Measurements from ENCODE around the gene CAST.

The CAST gene

GRCh38 chr5:96823900-96824380 is 161.8 kb downstream of the CAST start (continued):
- TF ChIP-seq ZBTB44 (tag by site-specific recombination; IDR thresholded peaks at IDR 0.05) (no peak), ZNF600 (tag by site-specific recombination; IDR thresholded peaks at IDR 0.05) (peak; percentile 79), GLI4 (tag by site-specific recombination; IDR thresholded peaks at IDR 0.05) (no peak), ZBTB1 (tag by site-specific recombination; IDR thresholded peaks at IDR 0.05) (no peak), ZNF76 (tag by site-specific recombination; IDR thresholded peaks at IDR 0.05; ENCODE audit: borderline replicate concordance, low read depth) (no peak), ZNF626 (tag by site-specific recombination; IDR thresholded peaks at IDR 0.05) (no peak), YY2 (tag by site-specific recombination; IDR thresholded peaks at IDR 0.05) (no peak), ZNF747 (tag by site-specific recombination; IDR thresholded peaks at IDR 0.05) (no peak), INSM2 (tag by site-specific recombination; IDR thresholded peaks at IDR 0.05) (peak; percentile 29; the same call in 1 of the 2 replicates), ZNF404 (tag by site-specific recombination; IDR thresholded peaks at IDR 0.05) (no peak), ZNF629 (tag by site-specific recombination; IDR thresholded peaks at IDR 0.05) (peak; percentile 60), PBX3 (CRISPR knock-in tag; IDR thresholded peaks at IDR 0.05) (no peak), PRDM6 (tag by site-specific recombination; IDR thresholded peaks at IDR 0.05) (peak; percentile 74), KLF10 (tag by site-specific recombination; IDR thresholded peaks at IDR 0.05) (0 out of 2 replicates have a peak, but pooled peaks have one; percentile 54), ZNF16 (tag by site-specific recombination; IDR thresholded peaks at IDR 0.05; ENCODE audit: low read depth) (no peak), BCL11A (tag by site-specific recombination; IDR thresholded peaks at IDR 0.05; ENCODE audit: low read depth) (no peak), ZNF488 (tag by site-specific recombination; IDR thresholded peaks at IDR 0.05) (no peak), HOXA7 (CRISPR knock-in tag; IDR thresholded peaks at IDR 0.05; ENCODE audit: borderline replicate concordance) (no peak), ZNF48 (tag by site-specific recombination; IDR thresholded peaks at IDR 0.05) (no peak), REPIN1 (tag by site-specific recombination; IDR thresholded peaks at IDR 0.05; ENCODE audit: low read depth) (no peak), ZFP41 (tag by site-specific recombination; IDR thresholded peaks at IDR 0.05; ENCODE audit: borderline replicate concordance) (no peak), TCF7L2 (IDR thresholded peaks at IDR 0.05; ENCODE audit: borderline replicate concordance, low read depth, low read length) (no peak), ZNF10 (tag by site-specific recombination; IDR thresholded peaks at IDR 0.05) (no peak), ZNF571 (tag by site-specific recombination; IDR thresholded peaks at IDR 0.05) (no peak), ZNF302 (tag by site-specific recombination; IDR thresholded peaks at IDR 0.05; ENCODE audit: low read depth) (no peak), ZBTB17 (tag by site-specific recombination; IDR thresholded peaks at IDR 0.05) (peak; percentile 67), KLF17 (tag by site-specific recombination; IDR thresholded peaks at IDR 0.05) (no peak), ZNF544 (tag by site-specific recombination; IDR thresholded peaks at IDR 0.05) (no peak), PRDM10 (tag by site-specific recombination; IDR thresholded peaks at IDR 0.05) (no peak), ZNF221 (tag by site-specific recombination; IDR thresholded peaks at IDR 0.05; ENCODE audit: borderline replicate concordance) (no peak)

Data from HEK293 (cell line).